HepG2 (cell line): Measurements from ENCODE around the gene EHD1. TPM values are rescaled to one million over a fixed set of nuclear protein-coding genes. Genes with fewer than 3 reads are reported as not detected.

ENCODE experiments used
- BORCS8-MEF2B ChIP-seq: sonication (generic); formaldehyde crosslinking; IDR thresholded peaks from 2 replicates; pipeline ENCODE4 v1.8.0; 2022; ENCODE audit warnings: mild to moderate bottlenecking, missing genetic modification reagents
- EEA1 ChIP-seq: sonication (generic); formaldehyde crosslinking; IDR thresholded peaks from 2 replicates; pipeline ENCODE4 v1.5.1; 2020; ENCODE audit warnings: mild to moderate bottlenecking, missing genetic modification reagents, borderline replicate concordance
- ISL2 ChIP-seq: sonication (generic); formaldehyde crosslinking; IDR thresholded peaks from 2 replicates; pipeline ENCODE4 v1.5.0; 2020; ENCODE audit warnings: missing genetic modification reagents
- NR2F1 ChIP-seq, 2 experiments: fragments of 450-650 bp in 1 of 2; formaldehyde crosslinking in 1 of 2; IDR thresholded peaks; 2 replicates each; pipeline versions ENCODE4 v1.5.0 to v1.6.1; 2016 to 2020; ENCODE audit warnings: mild to moderate bottlenecking in 1 of 2, missing compliant biosample characterization in 1 of 2, missing genetic modification reagents in 1 of 2, moderate library complexity in 1 of 2
- PAF1 ChIP-seq: IDR thresholded peaks from 2 replicates; pipeline ENCODE4 v1.6.1; 2016; ENCODE audit warnings: missing genetic modification reagents, missing compliant biosample characterization
- RBM39 ChIP-seq: fragments of 200-400 bp; formaldehyde crosslinking; IDR thresholded peaks from one replicate; pipeline ENCODE4 v1.6.1; 2018; ENCODE audit warnings: antibody characterized with exemption, mild to moderate bottlenecking, low read depth, low read length; ENCODE audit not compliant: poor library complexity, severe bottlenecking
- TBX3 ChIP-seq: fragments of 450-650 bp; IDR thresholded peaks from 2 replicates; pipeline ENCODE4 v1.6.1; 2017; ENCODE audit warnings: antibody characterized with exemption, mild to moderate bottlenecking, inconsistent platforms, borderline replicate concordance
- ZBTB21 ChIP-seq: sonication (generic); formaldehyde crosslinking; IDR thresholded peaks from 2 replicates; pipeline ENCODE4 v1.4.0; 2020; ENCODE audit warnings: missing genetic modification reagents
- ZKSCAN5 ChIP-seq: sonication (generic); formaldehyde crosslinking; IDR thresholded peaks from 2 replicates; pipeline ENCODE4 v1.5.1; 2020; ENCODE audit warnings: mild to moderate bottlenecking, missing genetic modification reagents
- ZNF124 ChIP-seq: sonication (generic); formaldehyde crosslinking; IDR thresholded peaks from 2 replicates; pipeline ENCODE4 v1.4.0; 2020; ENCODE audit warnings: missing genetic modification reagents
- ZNF350 ChIP-seq: sonication (generic); formaldehyde crosslinking; IDR thresholded peaks from 2 replicates; pipeline ENCODE4 v1.4.0; 2020; ENCODE audit warnings: mild to moderate bottlenecking, low read depth, missing genetic modification reagents, borderline replicate concordance
- ZNF652 ChIP-seq: IDR thresholded peaks from 2 replicates; pipeline ENCODE4 v1.6.1; 2016; ENCODE audit warnings: low read depth, borderline replicate concordance
- ZNF768 ChIP-seq: sonication (generic); formaldehyde crosslinking; IDR thresholded peaks from 2 replicates; pipeline ENCODE4 v1.4.0; 2020; ENCODE audit warnings: missing genetic modification reagents
- ZNF777 ChIP-seq: sonication (generic); formaldehyde crosslinking; IDR thresholded peaks from 2 replicates; pipeline ENCODE4 v1.4.0; 2020; ENCODE audit warnings: missing genetic modification reagents
- ZNF816 ChIP-seq: sonication (generic); formaldehyde crosslinking; IDR thresholded peaks from 2 replicates; pipeline ENCODE4 v1.8.0; 2022; ENCODE audit warnings: missing genetic modification reagents, mild to moderate bottlenecking, borderline replicate concordance
- ZSCAN31 ChIP-seq: sonication (generic); formaldehyde crosslinking; IDR thresholded peaks from 2 replicates; pipeline ENCODE4 v1.5.0; 2020; ENCODE audit warnings: low read depth, mild to moderate bottlenecking, missing genetic modification reagents
- polyA plus RNA-seq, 8 experiments: library from polyadenylated mRNA; depleted of rRNA in 3 of 8; stranded (reverse) in 7 of 8; unstranded in 1 of 8; fragments of >200 nt; fragmentation: Illumina TruSeq in 4 of 8; extraction: Trizol in 4 of 8; gene quantifications; 2 replicates each; pipeline versions ENCODE4 v1.2.1 to v1.2.3, GENCODE V29; 2011 to 2016; ENCODE audit warnings: low read depth in 4 of 8, missing spikeins in 1 of 8, mixed read lengths in 1 of 8; ENCODE audit not compliant: insufficient read depth in 1 of 8
- total RNA-seq, 5 experiments: library from RNA; depleted of rRNA; stranded (reverse); fragments of >200 nt; fragmentation: Illumina TruSeq; extraction: Trizol; gene quantifications; 2 replicates each; pipeline ENCODE4 v1.2.3, GENCODE V29; 2016; ENCODE audit warnings: low read depth in 1 of 5
- TF ChIP-seq, protein P1 (sequence below): sonication (generic); formaldehyde crosslinking; conservative IDR thresholded peaks from 2 replicates; pipeline ENCODE4 v1.4.0; 2020; ENCODE audit warnings: missing genetic modification reagents
- TF ChIP-seq, protein P2 (sequence below): sonication (generic); formaldehyde crosslinking; IDR thresholded peaks from 2 replicates; pipeline ENCODE4 v1.5.1; 2020; ENCODE audit warnings: missing genetic modification reagents, mild to moderate bottlenecking, borderline replicate concordance
- TF ChIP-seq, protein P3 (sequence below): sonication (generic); formaldehyde crosslinking; IDR thresholded peaks from 2 replicates; pipeline ENCODE4 v1.5.0; 2020; ENCODE audit warnings: mild to moderate bottlenecking, missing genetic modification reagents
- TF ChIP-seq, protein P4 (sequence below): sonication (generic); formaldehyde crosslinking; IDR thresholded peaks from 2 replicates; pipeline ENCODE4 v1.5.1; 2020; ENCODE audit warnings: mild to moderate bottlenecking, missing genetic modification reagents

Gene EHD1
- total and polyA plus RNA-seq, 2 of the 13 experiments (the other 11 are each of a cell fraction or from before 2014, with no cell fraction given): 23.6 to 26.6 TPM

DNA sequence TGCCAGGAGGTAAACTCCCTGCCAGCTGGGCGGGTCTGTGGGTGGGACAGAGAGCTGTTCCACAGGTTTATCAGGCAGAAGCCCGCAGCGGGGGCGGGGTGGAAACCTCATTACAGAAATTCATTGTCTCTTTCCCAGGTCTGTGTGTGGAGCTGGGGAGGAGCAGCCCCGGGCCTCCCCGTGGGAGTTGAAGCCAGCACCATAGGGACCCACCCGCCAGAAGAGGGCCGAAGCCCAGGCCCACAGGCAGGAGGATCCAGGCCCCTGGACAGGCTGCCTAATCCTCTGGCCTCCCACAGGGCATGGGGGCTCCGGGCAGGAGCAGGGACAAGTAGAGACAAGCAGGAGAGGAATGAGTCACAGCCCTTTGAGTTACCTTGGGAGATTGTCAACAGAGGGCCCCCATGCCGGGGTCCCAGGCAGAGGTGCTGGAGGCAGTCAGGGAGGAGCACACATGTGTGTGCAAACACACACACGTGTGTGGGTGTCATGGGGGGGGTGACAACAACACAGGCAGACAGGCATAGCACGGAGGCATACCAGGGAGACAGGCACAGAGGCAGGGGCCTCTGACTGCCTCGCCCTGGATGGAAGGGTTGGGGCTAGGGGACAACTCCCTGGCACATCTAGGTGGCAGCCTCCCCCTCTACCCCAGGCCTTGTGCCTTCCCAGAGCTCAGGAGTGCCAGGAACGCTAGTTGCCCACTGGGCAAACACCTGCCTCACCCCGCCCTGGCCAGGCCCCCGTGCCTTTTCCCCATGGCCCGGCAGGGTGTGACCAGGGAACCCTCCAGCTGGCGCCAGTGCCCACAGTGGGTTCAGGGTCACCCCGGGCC is 35.4 kb downstream of the EHD1 start (continued):
- TF ChIP-seq, protein P1, sequence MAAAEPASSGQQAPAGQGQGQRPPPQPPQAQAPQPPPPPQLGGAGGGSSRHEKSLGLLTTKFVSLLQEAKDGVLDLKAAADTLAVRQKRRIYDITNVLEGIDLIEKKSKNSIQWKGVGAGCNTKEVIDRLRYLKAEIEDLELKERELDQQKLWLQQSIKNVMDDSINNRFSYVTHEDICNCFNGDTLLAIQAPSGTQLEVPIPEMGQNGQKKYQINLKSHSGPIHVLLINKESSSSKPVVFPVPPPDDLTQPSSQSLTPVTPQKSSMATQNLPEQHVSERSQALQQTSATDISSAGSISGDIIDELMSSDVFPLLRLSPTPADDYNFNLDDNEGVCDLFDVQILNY (CRISPR knock-in tag): no peak
- TF ChIP-seq PAF1 (CRISPR knock-in tag) (no peak), ZNF124 (CRISPR knock-in tag) (no peak), ZKSCAN5 (no peak), TBX3 (0 out of 2 replicates have a peak, but pooled peaks have one; percentile 35), RBM39 (no peak), ZNF777 (CRISPR knock-in tag) (no peak), ZNF768 (CRISPR knock-in tag) (no peak), BORCS8-MEF2B (no peak), ZNF816 (CRISPR knock-in tag) (no peak), EEA1 (CRISPR knock-in tag) (no peak), NR2F1 (CRISPR knock-in tag; IDR thresholded peaks at IDR 0.05) (no peak), ZNF652 (CRISPR knock-in tag) (no peak), ZBTB21 (CRISPR knock-in tag) (no peak), ZNF350 (CRISPR knock-in tag) (peak; percentile 18; the same call in 1 of the 2 replicates), ZSCAN31 (CRISPR knock-in tag) (no peak), ISL2 (CRISPR knock-in tag) (no peak)
- TF ChIP-seq, protein P2, sequence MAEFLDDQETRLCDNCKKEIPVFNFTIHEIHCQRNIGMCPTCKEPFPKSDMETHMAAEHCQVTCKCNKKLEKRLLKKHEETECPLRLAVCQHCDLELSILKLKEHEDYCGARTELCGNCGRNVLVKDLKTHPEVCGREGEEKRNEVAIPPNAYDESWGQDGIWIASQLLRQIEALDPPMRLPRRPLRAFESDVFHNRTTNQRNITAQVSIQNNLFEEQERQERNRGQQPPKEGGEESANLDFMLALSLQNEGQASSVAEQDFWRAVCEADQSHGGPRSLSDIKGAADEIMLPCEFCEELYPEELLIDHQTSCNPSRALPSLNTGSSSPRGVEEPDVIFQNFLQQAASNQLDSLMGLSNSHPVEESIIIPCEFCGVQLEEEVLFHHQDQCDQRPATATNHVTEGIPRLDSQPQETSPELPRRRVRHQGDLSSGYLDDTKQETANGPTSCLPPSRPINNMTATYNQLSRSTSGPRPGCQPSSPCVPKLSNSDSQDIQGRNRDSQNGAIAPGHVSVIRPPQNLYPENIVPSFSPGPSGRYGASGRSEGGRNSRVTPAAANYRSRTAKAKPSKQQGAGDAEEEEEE (CRISPR knock-in tag): no peak
- TF ChIP-seq, protein P3, sequence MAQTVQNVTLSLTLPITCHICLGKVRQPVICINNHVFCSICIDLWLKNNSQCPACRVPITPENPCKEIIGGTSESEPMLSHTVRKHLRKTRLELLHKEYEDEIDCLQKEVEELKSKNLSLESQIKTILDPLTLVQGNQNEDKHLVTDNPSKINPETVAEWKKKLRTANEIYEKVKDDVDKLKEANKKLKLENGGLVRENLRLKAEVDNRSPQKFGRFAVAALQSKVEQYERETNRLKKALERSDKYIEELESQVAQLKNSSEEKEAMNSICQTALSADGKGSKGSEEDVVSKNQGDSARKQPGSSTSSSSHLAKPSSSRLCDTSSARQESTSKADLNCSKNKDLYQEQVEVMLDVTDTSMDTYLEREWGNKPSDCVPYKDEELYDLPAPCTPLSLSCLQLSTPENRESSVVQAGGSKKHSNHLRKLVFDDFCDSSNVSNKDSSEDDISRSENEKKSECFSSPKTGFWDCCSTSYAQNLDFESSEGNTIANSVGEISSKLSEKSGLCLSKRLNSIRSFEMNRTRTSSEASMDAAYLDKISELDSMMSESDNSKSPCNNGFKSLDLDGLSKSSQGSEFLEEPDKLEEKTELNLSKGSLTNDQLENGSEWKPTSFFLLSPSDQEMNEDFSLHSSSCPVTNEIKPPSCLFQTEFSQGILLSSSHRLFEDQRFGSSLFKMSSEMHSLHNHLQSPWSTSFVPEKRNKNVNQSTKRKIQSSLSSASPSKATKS (CRISPR knock-in tag): no peak
- TF ChIP-seq, protein P4, sequence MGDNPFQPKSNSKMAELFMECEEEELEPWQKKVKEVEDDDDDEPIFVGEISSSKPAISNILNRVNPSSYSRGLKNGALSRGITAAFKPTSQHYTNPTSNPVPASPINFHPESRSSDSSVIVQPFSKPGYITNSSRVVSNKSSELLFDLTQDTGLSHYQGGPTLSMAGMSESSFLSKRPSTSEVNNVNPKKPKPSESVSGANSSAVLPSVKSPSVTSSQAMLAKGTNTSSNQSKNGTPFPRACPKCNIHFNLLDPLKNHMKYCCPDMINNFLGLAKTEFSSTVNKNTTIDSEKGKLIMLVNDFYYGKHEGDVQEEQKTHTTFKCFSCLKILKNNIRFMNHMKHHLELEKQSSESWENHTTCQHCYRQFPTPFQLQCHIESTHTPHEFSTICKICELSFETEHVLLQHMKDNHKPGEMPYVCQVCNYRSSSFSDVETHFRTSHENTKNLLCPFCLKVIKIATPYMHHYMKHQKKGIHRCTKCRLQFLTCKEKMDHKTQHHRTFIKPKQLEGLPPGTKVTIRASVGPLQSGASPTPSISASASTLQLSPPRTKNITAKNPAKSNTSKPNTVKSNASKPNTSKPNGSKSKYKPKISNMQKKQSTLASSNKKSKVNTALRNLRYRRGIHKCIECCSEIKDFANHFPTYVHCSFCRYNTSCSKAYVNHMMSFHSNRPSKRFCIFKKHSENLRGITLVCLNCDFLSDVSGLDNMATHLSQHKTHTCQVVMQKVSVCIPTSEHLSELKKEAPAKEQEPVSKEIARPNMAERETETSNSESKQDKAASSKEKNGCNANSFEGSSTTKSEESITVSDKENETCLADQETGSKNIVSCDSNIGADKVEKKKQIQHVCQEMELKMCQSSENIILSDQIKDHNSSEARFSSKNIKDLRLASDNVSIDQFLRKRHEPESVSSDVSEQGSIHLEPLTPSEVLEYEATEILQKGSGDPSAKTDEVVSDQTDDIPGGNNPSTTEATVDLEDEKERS (CRISPR knock-in tag): no peak
